Body of pancreas (tissue), 4 donors: Measurements from ENCODE around the gene BANP. TPM values are rescaled to one million over a fixed set of nuclear protein-coding genes. Genes with fewer than 3 reads are reported as not detected.
A peak's percentile ranks its signal among the peaks of the same experiment; 100 is the strongest.

Source experiments
- ATAC-seq: fragments of 150-250 bp; one replicate; pipeline ENCODE4 v1.9.1; 2016
- DNase-seq, 4 donors: peaks; one replicate each; pipeline ENCODE4 v3.0.0-alpha.2; 2019
- H3K27ac ChIP-seq, 4 donors: fragments of 200-600 bp; sonication (generic); 1 replicate in 3 of 4; 2 replicates in 1 of 4; pipeline versions ENCODE4 v1.5.1 to v1.6.1; 2016 to 2019; ENCODE audit warnings: mild to moderate bottlenecking in 1 of 4, mixed read lengths in 1 of 4, moderate library complexity in 1 of 4
- H3K27me3 ChIP-seq, 2 donors: fragments of 200-600 bp; sonication (generic); one replicate each; pipeline ENCODE4 v1.6.0; 2016; ENCODE audit warnings: mild to moderate bottlenecking in 1 of 2
- H3K36me3 ChIP-seq, 2 donors: fragments of 200-600 bp; sonication (generic); replicated peaks in 1 of 2; 2 replicates each; pipeline ENCODE4 v1.5.1; 2016; ENCODE audit warnings: low read depth in 2 of 2; ENCODE audit not compliant: insufficient read depth in 1 of 2
- H3K4me1 ChIP-seq: fragments of 200-600 bp; sonication (generic); one replicate; pipeline ENCODE4 v1.6.0; 2016
- H3K4me3 ChIP-seq, 2 donors: fragments of 200-600 bp; sonication (generic); 1 replicate in 1 of 2; 2 replicates in 1 of 2; pipeline ENCODE4 v1.5.1; 2016 to 2019
- H3K9me3 ChIP-seq, 3 donors: fragments of 200-600 bp; sonication (generic); 1 replicate in 2 of 3; 2 replicates in 1 of 3; pipeline ENCODE4 v1.5.1; 2016
- POLR2A ChIP-seq, 3 donors: fragments of 450-650 bp; IDR thresholded peaks; one replicate each; pipeline ENCODE4 v1.6.1; 2016; ENCODE audit warnings: antibody characterized with exemption in 3 of 3, mild to moderate bottlenecking in 2 of 3
- WGBS, 2 donors: methylation state at CpG; one replicate each; pipeline ENCODE4 v1.1.5; 2017; 5-methylcytosine and 5-hydroxymethylcytosine counted together
- intact Hi-C: fragments of 100-400 bp; cut with DNase I; formaldehyde crosslinking; loops from one replicate; pipeline ENCODE4 v1.15.1; 2023
- total RNA-seq, 2 donors: library from RNA; depleted of rRNA; stranded (reverse); fragments of >200 nt; gene quantifications; one replicate each; pipeline ENCODE4 v1.1.0, GENCODE V29; 2016
- TF ChIP-seq, protein P1 (sequence below), 7 experiments: fragments of 450-650 bp in 4 of 7; fragments of 200-600 bp in 3 of 7; sonication (generic) in 3 of 7; IDR thresholded peaks; one replicate each; pipeline ENCODE4 v1.5.1; 2016 to 2019; ENCODE audit warnings: antibody characterized with exemption in 7 of 7

Gene BANP
- total RNA-seq, 2 donors from 2014 or later = 19.1 to 20.2 TPM

DNA sequence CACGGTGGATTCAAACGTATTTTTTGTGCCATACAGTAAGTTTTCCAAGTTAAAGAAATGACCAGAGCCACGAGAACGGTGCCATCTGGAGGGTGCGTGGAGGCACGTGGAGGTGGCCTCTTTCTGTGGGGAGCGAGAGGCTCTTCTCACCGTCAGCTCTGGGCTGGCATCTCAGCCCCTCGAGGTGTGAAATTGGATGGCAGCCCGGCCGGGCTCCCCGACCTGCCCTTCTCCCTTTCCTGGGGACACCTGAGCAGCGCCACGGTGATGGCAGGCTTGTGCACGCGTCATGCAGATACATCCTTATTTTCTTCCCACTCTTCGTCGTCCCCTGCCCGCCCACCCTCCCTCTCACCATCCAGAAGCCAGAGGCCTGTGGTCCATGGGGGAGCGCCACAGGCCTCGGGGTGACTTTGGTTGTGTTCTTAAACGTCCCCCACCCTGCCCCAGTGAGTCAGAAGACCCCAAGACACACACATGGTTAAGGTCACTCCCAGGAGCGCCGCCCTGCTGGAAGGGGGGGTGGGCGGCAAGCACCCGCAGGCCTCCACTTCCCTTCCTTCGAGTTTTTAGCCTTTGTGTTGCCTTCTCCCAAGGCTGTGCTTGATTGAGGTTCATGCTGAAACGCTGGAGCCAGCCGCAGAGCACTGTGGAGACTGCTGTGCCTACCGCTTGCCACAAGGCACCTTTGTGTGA is 109.4 kb downstream of the BANP start:
- Histone ChIP-seq H3K27ac (no peak overlapping the region), H3K4me1 (peaks cover 6% of the 10 kb centered on the region), H3K27me3 (no peaks in the 10 kb centered on the region), H3K36me3 (no peaks in the 10 kb centered on the region), H3K4me3 (no peak overlapping the region), H3K9me3 (no peaks in the 10 kb centered on the region)
- WGBS, 2 donors = 87 to 92% methylated on average over 26 to 28 of the region's 30 CpGs
- no peak for ATAC-seq
- TF ChIP-seq POLR2A (IDR thresholded peaks at IDR 0.05) = no peak
- TF ChIP-seq, protein P1, sequence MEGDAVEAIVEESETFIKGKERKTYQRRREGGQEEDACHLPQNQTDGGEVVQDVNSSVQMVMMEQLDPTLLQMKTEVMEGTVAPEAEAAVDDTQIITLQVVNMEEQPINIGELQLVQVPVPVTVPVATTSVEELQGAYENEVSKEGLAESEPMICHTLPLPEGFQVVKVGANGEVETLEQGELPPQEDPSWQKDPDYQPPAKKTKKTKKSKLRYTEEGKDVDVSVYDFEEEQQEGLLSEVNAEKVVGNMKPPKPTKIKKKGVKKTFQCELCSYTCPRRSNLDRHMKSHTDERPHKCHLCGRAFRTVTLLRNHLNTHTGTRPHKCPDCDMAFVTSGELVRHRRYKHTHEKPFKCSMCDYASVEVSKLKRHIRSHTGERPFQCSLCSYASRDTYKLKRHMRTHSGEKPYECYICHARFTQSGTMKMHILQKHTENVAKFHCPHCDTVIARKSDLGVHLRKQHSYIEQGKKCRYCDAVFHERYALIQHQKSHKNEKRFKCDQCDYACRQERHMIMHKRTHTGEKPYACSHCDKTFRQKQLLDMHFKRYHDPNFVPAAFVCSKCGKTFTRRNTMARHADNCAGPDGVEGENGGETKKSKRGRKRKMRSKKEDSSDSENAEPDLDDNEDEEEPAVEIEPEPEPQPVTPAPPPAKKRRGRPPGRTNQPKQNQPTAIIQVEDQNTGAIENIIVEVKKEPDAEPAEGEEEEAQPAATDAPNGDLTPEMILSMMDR (IDR thresholded peaks at IDR 0.05) = no peak
- DNase-seq = no peak
- intact Hi-C loops = no loop called here

DNA sequence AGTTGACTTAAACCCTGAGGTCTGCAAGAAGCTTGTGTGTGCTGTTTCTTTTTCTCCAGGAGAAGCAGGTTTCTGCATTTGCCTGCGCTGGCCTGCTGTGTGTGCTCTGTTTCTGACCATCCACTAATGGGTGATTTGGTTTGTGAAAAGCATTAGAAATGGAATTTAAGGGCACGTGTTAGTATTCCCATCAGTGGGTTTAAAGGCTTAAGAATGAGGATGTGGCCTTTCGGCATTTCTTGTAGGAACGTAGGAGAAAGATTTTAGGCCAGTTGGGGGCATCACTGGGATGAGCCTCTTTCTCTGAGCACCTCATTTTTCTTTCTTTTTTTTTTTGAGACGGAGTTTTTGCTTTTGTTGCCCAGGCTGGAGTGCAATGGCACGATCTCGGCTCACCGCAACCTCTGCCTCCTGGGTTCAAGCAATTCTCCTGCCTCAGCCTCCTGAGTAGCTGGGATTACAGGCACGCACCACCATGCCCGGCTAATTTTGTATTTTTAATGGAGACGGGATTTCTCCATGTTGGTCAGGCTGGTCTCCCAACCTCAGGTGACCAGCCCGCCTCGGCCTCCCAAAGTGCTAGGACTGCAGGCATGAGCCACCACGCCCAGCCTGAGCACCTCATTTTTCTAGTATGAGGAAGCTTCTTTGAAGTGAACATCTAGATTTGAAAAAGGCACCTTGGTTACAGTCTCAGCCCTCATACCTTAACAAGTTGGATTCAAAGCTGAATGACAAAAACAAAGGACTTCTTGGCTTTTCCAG is 110.3 kb downstream of the BANP start:
- H3K4me1 ChIP-seq = peaks cover 6% of the 10 kb centered on the region
- H3K36me3 ChIP-seq = no peaks in the 10 kb centered on the region
- H3K27ac ChIP-seq = no peak overlapping the region
- H3K27me3 ChIP-seq = no peaks in the 10 kb centered on the region
- DNase-seq (no peak), ATAC-seq (no peak)
- intact Hi-C loops = no loop called here
- WGBS, 2 donors = 92% methylated on average over 14 of the region's 14 CpGs
- H3K4me3 ChIP-seq = no peak overlapping the region
- no peaks in the 10 kb centered on the region for H3K9me3 ChIP-seq
- TF ChIP-seq POLR2A (IDR thresholded peaks at IDR 0.05) = no peak
- TF ChIP-seq, protein P1 (IDR thresholded peaks at IDR 0.05) = no peak

DNA sequence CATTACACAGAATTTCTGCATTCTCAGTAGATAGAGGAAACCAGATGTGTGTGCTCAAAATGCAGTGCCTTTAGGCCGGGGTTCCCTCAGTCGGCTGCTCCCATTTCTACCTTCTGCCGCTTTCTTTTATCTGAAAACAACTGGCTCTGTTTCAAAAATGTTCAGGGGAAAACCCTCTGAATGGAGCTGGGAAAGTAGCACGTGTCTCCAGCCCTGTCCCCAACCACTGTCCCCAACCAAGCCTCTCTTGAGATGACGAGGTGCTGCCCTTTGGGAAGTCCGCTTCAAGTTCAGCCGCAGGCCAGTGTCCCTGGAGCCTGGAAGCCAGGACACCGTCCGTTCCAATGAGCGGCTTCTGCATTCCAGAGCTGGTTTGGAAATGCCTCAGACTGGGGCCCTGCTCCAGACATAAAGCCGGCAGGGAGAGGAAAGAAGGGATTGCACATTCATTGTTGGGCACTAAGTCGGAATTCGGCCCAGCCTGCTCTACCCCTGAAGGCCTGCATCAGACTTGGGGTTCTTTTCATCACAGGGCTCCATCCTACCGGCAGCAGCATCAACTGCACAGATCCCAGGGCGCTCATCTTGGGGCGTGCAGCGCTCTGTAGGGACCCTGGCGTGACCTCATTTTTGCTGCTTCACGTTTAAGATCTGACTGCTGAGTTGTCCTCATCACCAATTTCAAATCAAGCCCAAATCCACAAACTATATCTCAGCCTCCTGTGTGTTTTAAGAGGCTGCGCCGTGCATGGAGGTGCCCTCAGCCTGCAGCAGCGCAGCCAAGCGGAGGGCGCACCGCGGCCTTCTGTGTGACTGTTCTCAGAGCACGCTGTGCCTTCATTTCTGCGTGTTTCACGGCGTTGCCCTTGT is 111.3 kb downstream of the BANP start:
- H3K27me3 ChIP-seq = no peaks in the 10 kb centered on the region
- 71 to 73% methylated on average over 24 to 30 of the region's 30 CpGs for WGBS, 2 donors
- H3K36me3 ChIP-seq = no peaks in the 10 kb centered on the region
- ATAC-seq (peak; percentile 65), DNase-seq (peak in 2 of 4 donors; percentile 25 to 31)
- intact Hi-C loops = no loop called here
- peaks cover 6% of the 10 kb centered on the region for H3K4me1 ChIP-seq
- TF ChIP-seq, protein P1 (IDR thresholded peaks at IDR 0.05) = no peak
- no peak for TF ChIP-seq POLR2A (IDR thresholded peaks at IDR 0.05)
- no peaks in the 10 kb centered on the region for H3K9me3 ChIP-seq
- H3K27ac ChIP-seq = no peak overlapping the region
- H3K4me3 ChIP-seq = no peak overlapping the region

DNA sequence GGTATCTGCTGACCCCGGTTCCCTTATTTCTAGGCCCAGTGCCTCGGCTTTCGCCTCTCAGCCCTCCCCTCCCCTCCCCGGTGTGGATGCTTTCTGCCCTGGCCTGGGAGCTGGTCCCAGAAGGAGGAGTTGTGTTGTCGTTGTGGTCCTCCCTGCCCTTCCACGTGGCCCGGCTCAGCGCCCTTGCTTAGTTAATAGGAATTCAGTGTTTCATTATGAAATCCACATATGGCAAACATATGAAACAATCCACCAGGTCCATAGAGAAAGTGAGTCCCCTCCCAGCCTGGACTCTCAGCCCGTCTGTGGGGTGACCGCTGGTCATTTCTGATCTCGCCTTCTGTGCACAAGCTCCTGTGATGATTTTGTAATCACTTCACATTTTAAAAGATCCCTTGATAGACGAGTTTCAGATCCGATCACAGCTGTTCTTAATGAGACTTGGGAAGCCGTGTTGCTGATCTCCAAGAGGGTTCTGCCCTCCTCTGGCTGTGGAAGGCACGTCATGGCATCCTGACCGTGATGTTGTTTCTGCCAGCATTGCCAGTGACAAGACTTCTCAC is 112.1 kb downstream of the BANP start:
- no peak for ATAC-seq
- TF ChIP-seq, protein P1 (IDR thresholded peaks at IDR 0.05) = no peak
- no peak for TF ChIP-seq POLR2A (IDR thresholded peaks at IDR 0.05)
- intact Hi-C loops = no loop called here
- H3K36me3 ChIP-seq = no peaks in the 10 kb centered on the region
- no peak for DNase-seq
- H3K9me3 ChIP-seq = no peaks in the 10 kb centered on the region
- 91 to 94% methylated on average over 16 of the region's 16 CpGs for WGBS, 2 donors
- H3K27ac ChIP-seq = no peak overlapping the region
- H3K27me3 ChIP-seq = no peaks in the 10 kb centered on the region
- peaks cover 6% of the 10 kb centered on the region for H3K4me1 ChIP-seq
- no peak overlapping the region for H3K4me3 ChIP-seq
